IMR-90 (cell line): ENCODE measurements around the gene PDZD8. TPM values are rescaled to one million over a fixed set of nuclear protein-coding genes. Genes with fewer than 3 reads are reported as not detected.

Experiments
- ATAC-seq: fragments of 200-7000 bp; cut with Tn5 transposase; 2 replicates; pipeline ENCODE4 v1.9.1; 2020; ENCODE audit warnings: low read depth, mild to moderate bottlenecking, moderate library complexity
- BruUV-seq: library from RNA; stranded (reverse); fragments of 400-500 nt; replicated peaks from 2 replicates; lab custom pipeline; 2021; lab: Mats Ljungman, UMichigan
- CTCF ChIA-PET: fragments of 300-600 bp; formaldehyde crosslinking; extraction: SDS; loops from one replicate; lab custom pipeline; 2021; ENCODE audit warnings: antibody characterized with exemption; lab: Yijun Ruan, JAX
- POLR2A ChIA-PET: fragments of 300-600 bp; sonication (Branson Sonifier 250); formaldehyde crosslinking; loops from one replicate; lab custom pipeline; 2022; ENCODE audit warnings: antibody characterized with exemption; ENCODE audit not compliant: unreplicated experiment; lab: Charles Lee
- DNase-seq: peaks from one replicate; pipeline ENCODE4 v3.0.0; 2013
- H2AFZ ChIP-seq: replicated peaks from 2 replicates; pipeline ENCODE3; 2013; ENCODE audit warnings: low read length, mild to moderate bottlenecking; ENCODE audit not compliant: poor library complexity
- H2AK5ac ChIP-seq: 2 replicates; pipeline ENCODE4 v1.6.1; 2013; ENCODE audit warnings: low read depth, low read length, inconsistent platforms
- H2AK9ac ChIP-seq: replicated peaks from 2 replicates; pipeline ENCODE3; 2013; ENCODE audit warnings: mild to moderate bottlenecking, low read depth, low read length, moderate library complexity; ENCODE audit not compliant: poor library complexity
- H2BK120ac ChIP-seq: 2 replicates; pipeline ENCODE4 v1.6.1; 2013; ENCODE audit warnings: low read depth, low read length, inconsistent platforms
- H2BK15ac ChIP-seq: 3 replicates; pipeline ENCODE4 v1.6.1; 2013; ENCODE audit warnings: low read depth, low read length, inconsistent platforms
- H2BK20ac ChIP-seq: 2 replicates; pipeline ENCODE4 v1.6.1; 2013; ENCODE audit warnings: low read depth, mild to moderate bottlenecking, inconsistent platforms, low read length, moderate library complexity
- H2BK5ac ChIP-seq: 2 replicates; pipeline ENCODE4 v1.6.1; 2013; ENCODE audit warnings: mild to moderate bottlenecking, low read depth, low read length, inconsistent platforms; ENCODE audit not compliant: poor library complexity, severe bottlenecking
- H3K14ac ChIP-seq: replicated peaks from 2 replicates; pipeline ENCODE4 v1.6.1; 2013; ENCODE audit warnings: low read depth, low read length, inconsistent platforms
- H3K18ac ChIP-seq: 2 replicates; pipeline ENCODE4 v1.6.1; 2013; ENCODE audit warnings: low read depth, low read length, control low read depth
- H3K23ac ChIP-seq: 2 replicates; pipeline ENCODE4 v1.6.1; 2013; ENCODE audit warnings: low read depth, low read length, inconsistent platforms
- H3K27ac ChIP-seq: 2 replicates; pipeline ENCODE4 v1.5.1; 2013; ENCODE audit warnings: mild to moderate bottlenecking, control low read depth, low read length; ENCODE audit not compliant: insufficient read depth
- H3K27me3 ChIP-seq: 2 replicates; pipeline ENCODE4 v1.6.1; 2013; ENCODE audit warnings: low read length; ENCODE audit not compliant: control insufficient read depth, insufficient read depth
- H3K36me3 ChIP-seq: 2 replicates; pipeline ENCODE4 v1.6.1; 2013; ENCODE audit warnings: low read length, mixed read lengths; ENCODE audit not compliant: control insufficient read depth, insufficient read depth
- H3K4ac ChIP-seq: 2 replicates; pipeline ENCODE4 v1.6.1; 2013; ENCODE audit warnings: low read depth, low read length, inconsistent platforms
- H3K4me1 ChIP-seq: 2 replicates; pipeline ENCODE4 v1.6.1; 2013; ENCODE audit warnings: low read length, mixed read lengths; ENCODE audit not compliant: control insufficient read depth, insufficient read depth
- H3K4me2 ChIP-seq: 2 replicates; pipeline ENCODE4 v1.6.1; 2013; ENCODE audit warnings: low read depth, mild to moderate bottlenecking, control low read depth, low read length, moderate library complexity
- H3K4me3 ChIP-seq: 2 replicates; pipeline ENCODE4 v1.5.1; 2013; ENCODE audit warnings: low read depth, mild to moderate bottlenecking, control low read depth, low read length, moderate library complexity; ENCODE audit not compliant: insufficient read depth
- H3K56ac ChIP-seq: 2 replicates; pipeline ENCODE4 v1.6.1; 2013; ENCODE audit warnings: low read length, inconsistent platforms; ENCODE audit not compliant: insufficient read depth; ENCODE audit errors: extremely low read depth
- H3K79me1 ChIP-seq, 2 experiments: 2 replicates each; pipeline ENCODE4 v1.6.1; 2013; ENCODE audit warnings: low read length in 2 of 2, inconsistent platforms in 1 of 2, low read depth in 1 of 2
- H3K9ac ChIP-seq: 2 replicates; pipeline ENCODE4 v1.6.1; 2013; ENCODE audit warnings: low read depth, low read length, control low read depth
- H3K9me1 ChIP-seq: 2 replicates; pipeline ENCODE4 v1.6.1; 2013; ENCODE audit warnings: low read length, inconsistent platforms; ENCODE audit not compliant: insufficient read depth
- H3K9me3 ChIP-seq: 2 replicates; pipeline ENCODE4 v1.6.1; 2013; ENCODE audit warnings: low read length; ENCODE audit not compliant: control insufficient read depth, insufficient read depth
- H4K20me1 ChIP-seq: 2 replicates; pipeline ENCODE4 v1.6.1; 2013; ENCODE audit warnings: low read length, inconsistent platforms; ENCODE audit not compliant: insufficient read depth
- H4K5ac ChIP-seq: 2 replicates; pipeline ENCODE4 v1.6.1; 2013; ENCODE audit warnings: mild to moderate bottlenecking, low read depth, low read length, control low read depth
- H4K8ac ChIP-seq, 2 experiments: 2 replicates each; pipeline ENCODE4 v1.6.1; 2013; ENCODE audit warnings: low read depth in 2 of 2, low read length in 2 of 2, control low read depth in 1 of 2, inconsistent platforms in 1 of 2
- H4K91ac ChIP-seq: 2 replicates; pipeline ENCODE4 v1.6.1; 2013; ENCODE audit warnings: low read depth, low read length, inconsistent platforms; ENCODE audit not compliant: insufficient read depth
- CHD1 ChIP-seq: IDR thresholded peaks from 2 replicates; pipeline ENCODE4 v1.6.1; 2012; ENCODE audit warnings: low read depth, low read length, improper control_type of control experiment
- FOS ChIP-seq: fragments of 150-350 bp; IDR thresholded peaks from 2 replicates; pipeline ENCODE4 v1.6.1; 2016; ENCODE audit warnings: low read depth, low read length
- MAFK ChIP-seq: IDR thresholded peaks from 2 replicates; pipeline ENCODE4 v1.6.1; 2012; ENCODE audit warnings: low read depth, low read length, improper control_type of control experiment
- MAZ ChIP-seq: IDR thresholded peaks from 2 replicates; pipeline ENCODE4 v1.6.1; 2012; ENCODE audit warnings: low read depth, mild to moderate bottlenecking, low read length, improper control_type of control experiment, moderate library complexity, borderline replicate concordance
- RCOR1 ChIP-seq: IDR thresholded peaks from 2 replicates; pipeline ENCODE4 v1.6.1; 2012; ENCODE audit warnings: mild to moderate bottlenecking, low read length, improper control_type of control experiment; ENCODE audit not compliant: insufficient replicate concordance
- RFX5 ChIP-seq: IDR thresholded peaks from 2 replicates; pipeline ENCODE4 v1.8.0; 2012; ENCODE audit warnings: low read depth, mild to moderate bottlenecking, low read length, moderate library complexity
- USF2 ChIP-seq: fragments of 150-350 bp; IDR thresholded peaks from 2 replicates; pipeline ENCODE4 v1.6.1; 2017; ENCODE audit warnings: mild to moderate bottlenecking, antibody characterized with exemption, low read length, low read depth
- WGBS, 2 experiments: methylation state at CpG; one replicate each; pipeline versions ENCODE4 v1.1.5 to v1.1.7; 2013; ENCODE audit warnings: missing lambda C conversion rate in 2 of 2; ENCODE audit not compliant: insufficient read length in 1 of 2; ENCODE audit errors: extremely low coverage in 2 of 2; 5-methylcytosine and 5-hydroxymethylcytosine counted together
- dilution Hi-C: fragments of 300-500 bp; cut with HindIII; formaldehyde crosslinking; loops from one replicate; pipeline ENCODE4 v1.14.3; 2018; ENCODE audit warnings: low sequenced_read_pairs; ENCODE audit not compliant: unreplicated experiment
- in situ Hi-C: fragments of 300-500 bp; cut with MboI; formaldehyde crosslinking; loops from 3 replicates; pipeline ENCODE4 v1.14.3; 2019; ENCODE audit warnings: low sequenced_read_pairs, inconsistent platforms, mixed read lengths
- intact Hi-C: fragments of 100-400 bp; cut with micrococcal nuclease; formaldehyde crosslinking; loops from 2 replicates; pipeline ENCODE4 v1.10.0; 2022
- polyA plus RNA-seq, 3 experiments: library from polyadenylated mRNA; depleted of rRNA; stranded (reverse); fragments of >200 nt; gene quantifications; 2 replicates each; pipeline ENCODE4 v1.2.3, GENCODE V29; 2012; ENCODE audit warnings: low replicate concordance in 1 of 3
- total RNA-seq: library from RNA; depleted of rRNA; stranded (reverse); fragments of >200 nt; gene quantifications from 2 replicates; pipeline ENCODE4 v1.2.3, GENCODE V29; 2012

PDZD8 gene
- total and polyA plus RNA-seq, 2 of the 4 experiments (the other 2 are of a cell fraction) = 11.3 to 20.4 TPM

GRCh38 chr10:117399341-117400196 is 24.3 kb upstream of the PDZD8 start:
- H3K18ac ChIP-seq = no peak overlapping the region
- no peak overlapping the region for H2AFZ ChIP-seq
- H3K4me3 ChIP-seq = no peak overlapping the region
- no peak overlapping the region for H2AK5ac ChIP-seq
- in situ Hi-C loops (no loop called here), dilution Hi-C loops (no loop called here), intact Hi-C loops (no loop called here)
- no peak overlapping the region for H2AK9ac ChIP-seq
- no TSS peak for BruUV-seq
- no peak overlapping the region for H3K27ac ChIP-seq
- no peaks in the 10 kb centered on the region for H3K4me1 ChIP-seq
- no CpG with 5 or more reads among the region's 6 CpGs for WGBS, 2 experiments
- H2BK5ac ChIP-seq = no peak overlapping the region
- H3K9ac ChIP-seq = no peak overlapping the region
- no peak for ATAC-seq
- H2BK15ac ChIP-seq = no peak overlapping the region
- no peak overlapping the region for H4K5ac ChIP-seq
- H3K36me3 ChIP-seq = no peaks in the 10 kb centered on the region
- no peak overlapping the region for H2BK20ac ChIP-seq
- no peaks in the 10 kb centered on the region for H3K9me1 ChIP-seq
- no peak overlapping the region for H3K4ac ChIP-seq
- POLR2A ChIA-PET = no interaction called here
- H3K79me1 ChIP-seq = no peaks in the 10 kb centered on the region
- H3K56ac ChIP-seq = no peak overlapping the region
- H4K91ac ChIP-seq = no peak overlapping the region
- no peak overlapping the region for H4K8ac ChIP-seq
- no peaks in the 10 kb centered on the region for H4K20me1 ChIP-seq
- H3K14ac ChIP-seq = no peak overlapping the region
- CTCF ChIA-PET = no interaction called here
- no peak for DNase-seq
- H2BK120ac ChIP-seq = no peak overlapping the region
- H3K27me3 ChIP-seq = no peaks in the 10 kb centered on the region; the same call in 1 of the 2 replicates
- TF ChIP-seq MAZ (no peak), MAFK (no peak), FOS (no peak), CHD1 (no peak), RCOR1 (no peak), RFX5 (no peak), USF2 (no peak)
- no peak overlapping the region for H3K4me2 ChIP-seq
- no peaks in the 10 kb centered on the region for H3K9me3 ChIP-seq
- H3K23ac ChIP-seq = no peak overlapping the region
